K562 (cell line): Measurements from ENCODE around the gene AFF3. TPM values are rescaled to one million over a fixed set of nuclear protein-coding genes. Genes with fewer than 3 reads are reported as not detected.

ENCODE experiments used
- polyA plus RNA-seq, 8 experiments: library from polyadenylated mRNA; depleted of rRNA in 4 of 8; stranded (reverse) in 5 of 8; unstranded in 3 of 8; fragments of >200 nt; fragmentation: Nextera tagmentation in 2 of 8; fragmentation: Illumina TruSeq in 1 of 8; extraction: Ambion mirVana in 2 of 8; extraction: Trizol in 1 of 8; gene quantifications; 2 replicates each; pipeline versions ENCODE4 v1.2.1 to v1.2.3, GENCODE V29; 2011 to 2014; ENCODE audit warnings: inconsistent platforms in 1 of 8, missing spikeins in 1 of 8
- total RNA-seq, 7 experiments: library from RNA; depleted of rRNA in 6 of 7; stranded (reverse); fragments of >200 nt in 6 of 7; fragmentation: Illumina TruSeq in 2 of 7; extraction: Trizol in 2 of 7; gene quantifications; 2 replicates each; pipeline versions ENCODE4 v1.2.1 to v1.2.3, GENCODE V29; 2011 to 2021; ENCODE audit warnings: low replicate concordance in 1 of 7
- TF ChIP-seq, protein P1 (sequence below): sonication (generic); formaldehyde crosslinking; IDR thresholded peaks from 2 replicates; pipeline ENCODE4 v1.8.0; 2023; ENCODE audit warnings: mild to moderate bottlenecking, missing genetic modification reagents
- TF ChIP-seq, protein P2 (sequence below), 2 experiments: fragments of 450-650 bp; conservative IDR thresholded peaks; 2 replicates each; pipeline ENCODE4 v1.6.1; 2017; ENCODE audit warnings: mild to moderate bottlenecking in 2 of 2, moderate library complexity in 2 of 2
- TF ChIP-seq, protein P3 (sequence below): fragments of 450-650 bp; IDR thresholded peaks from 2 replicates; pipeline ENCODE4 v1.6.1; 2016; ENCODE audit warnings: low read depth

Gene AFF3
- total and polyA plus RNA-seq, 9 of the 15 experiments (the other 6 are each of a cell fraction or from before 2014, with no cell fraction given) = 0.02 to 0.11 TPM; not detected in 7

- TF ChIP-seq, protein P1, sequence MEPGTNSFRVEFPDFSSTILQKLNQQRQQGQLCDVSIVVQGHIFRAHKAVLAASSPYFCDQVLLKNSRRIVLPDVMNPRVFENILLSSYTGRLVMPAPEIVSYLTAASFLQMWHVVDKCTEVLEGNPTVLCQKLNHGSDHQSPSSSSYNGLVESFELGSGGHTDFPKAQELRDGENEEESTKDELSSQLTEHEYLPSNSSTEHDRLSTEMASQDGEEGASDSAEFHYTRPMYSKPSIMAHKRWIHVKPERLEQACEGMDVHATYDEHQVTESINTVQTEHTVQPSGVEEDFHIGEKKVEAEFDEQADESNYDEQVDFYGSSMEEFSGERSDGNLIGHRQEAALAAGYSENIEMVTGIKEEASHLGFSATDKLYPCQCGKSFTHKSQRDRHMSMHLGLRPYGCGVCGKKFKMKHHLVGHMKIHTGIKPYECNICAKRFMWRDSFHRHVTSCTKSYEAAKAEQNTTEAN = no peak
- TF ChIP-seq, protein P2, sequence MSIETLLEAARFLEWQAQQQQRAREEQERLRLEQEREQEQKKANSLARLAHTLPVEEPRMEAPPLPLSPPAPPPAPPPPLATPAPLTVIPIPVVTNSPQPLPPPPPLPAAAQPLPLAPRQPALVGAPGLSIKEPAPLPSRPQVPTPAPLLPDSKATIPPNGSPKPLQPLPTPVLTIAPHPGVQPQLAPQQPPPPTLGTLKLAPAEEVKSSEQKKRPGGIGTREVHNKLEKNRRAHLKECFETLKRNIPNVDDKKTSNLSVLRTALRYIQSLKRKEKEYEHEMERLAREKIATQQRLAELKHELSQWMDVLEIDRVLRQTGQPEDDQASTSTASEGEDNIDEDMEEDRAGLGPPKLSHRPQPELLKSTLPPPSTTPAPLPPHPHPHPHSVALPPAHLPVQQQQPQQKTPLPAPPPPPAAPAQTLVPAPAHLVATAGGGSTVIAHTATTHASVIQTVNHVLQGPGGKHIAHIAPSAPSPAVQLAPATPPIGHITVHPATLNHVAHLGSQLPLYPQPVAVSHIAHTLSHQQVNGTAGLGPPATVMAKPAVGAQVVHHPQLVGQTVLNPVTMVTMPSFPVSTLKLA (conservative IDR thresholded peaks at IDR 0.05) = no peak
- TF ChIP-seq, protein P3, sequence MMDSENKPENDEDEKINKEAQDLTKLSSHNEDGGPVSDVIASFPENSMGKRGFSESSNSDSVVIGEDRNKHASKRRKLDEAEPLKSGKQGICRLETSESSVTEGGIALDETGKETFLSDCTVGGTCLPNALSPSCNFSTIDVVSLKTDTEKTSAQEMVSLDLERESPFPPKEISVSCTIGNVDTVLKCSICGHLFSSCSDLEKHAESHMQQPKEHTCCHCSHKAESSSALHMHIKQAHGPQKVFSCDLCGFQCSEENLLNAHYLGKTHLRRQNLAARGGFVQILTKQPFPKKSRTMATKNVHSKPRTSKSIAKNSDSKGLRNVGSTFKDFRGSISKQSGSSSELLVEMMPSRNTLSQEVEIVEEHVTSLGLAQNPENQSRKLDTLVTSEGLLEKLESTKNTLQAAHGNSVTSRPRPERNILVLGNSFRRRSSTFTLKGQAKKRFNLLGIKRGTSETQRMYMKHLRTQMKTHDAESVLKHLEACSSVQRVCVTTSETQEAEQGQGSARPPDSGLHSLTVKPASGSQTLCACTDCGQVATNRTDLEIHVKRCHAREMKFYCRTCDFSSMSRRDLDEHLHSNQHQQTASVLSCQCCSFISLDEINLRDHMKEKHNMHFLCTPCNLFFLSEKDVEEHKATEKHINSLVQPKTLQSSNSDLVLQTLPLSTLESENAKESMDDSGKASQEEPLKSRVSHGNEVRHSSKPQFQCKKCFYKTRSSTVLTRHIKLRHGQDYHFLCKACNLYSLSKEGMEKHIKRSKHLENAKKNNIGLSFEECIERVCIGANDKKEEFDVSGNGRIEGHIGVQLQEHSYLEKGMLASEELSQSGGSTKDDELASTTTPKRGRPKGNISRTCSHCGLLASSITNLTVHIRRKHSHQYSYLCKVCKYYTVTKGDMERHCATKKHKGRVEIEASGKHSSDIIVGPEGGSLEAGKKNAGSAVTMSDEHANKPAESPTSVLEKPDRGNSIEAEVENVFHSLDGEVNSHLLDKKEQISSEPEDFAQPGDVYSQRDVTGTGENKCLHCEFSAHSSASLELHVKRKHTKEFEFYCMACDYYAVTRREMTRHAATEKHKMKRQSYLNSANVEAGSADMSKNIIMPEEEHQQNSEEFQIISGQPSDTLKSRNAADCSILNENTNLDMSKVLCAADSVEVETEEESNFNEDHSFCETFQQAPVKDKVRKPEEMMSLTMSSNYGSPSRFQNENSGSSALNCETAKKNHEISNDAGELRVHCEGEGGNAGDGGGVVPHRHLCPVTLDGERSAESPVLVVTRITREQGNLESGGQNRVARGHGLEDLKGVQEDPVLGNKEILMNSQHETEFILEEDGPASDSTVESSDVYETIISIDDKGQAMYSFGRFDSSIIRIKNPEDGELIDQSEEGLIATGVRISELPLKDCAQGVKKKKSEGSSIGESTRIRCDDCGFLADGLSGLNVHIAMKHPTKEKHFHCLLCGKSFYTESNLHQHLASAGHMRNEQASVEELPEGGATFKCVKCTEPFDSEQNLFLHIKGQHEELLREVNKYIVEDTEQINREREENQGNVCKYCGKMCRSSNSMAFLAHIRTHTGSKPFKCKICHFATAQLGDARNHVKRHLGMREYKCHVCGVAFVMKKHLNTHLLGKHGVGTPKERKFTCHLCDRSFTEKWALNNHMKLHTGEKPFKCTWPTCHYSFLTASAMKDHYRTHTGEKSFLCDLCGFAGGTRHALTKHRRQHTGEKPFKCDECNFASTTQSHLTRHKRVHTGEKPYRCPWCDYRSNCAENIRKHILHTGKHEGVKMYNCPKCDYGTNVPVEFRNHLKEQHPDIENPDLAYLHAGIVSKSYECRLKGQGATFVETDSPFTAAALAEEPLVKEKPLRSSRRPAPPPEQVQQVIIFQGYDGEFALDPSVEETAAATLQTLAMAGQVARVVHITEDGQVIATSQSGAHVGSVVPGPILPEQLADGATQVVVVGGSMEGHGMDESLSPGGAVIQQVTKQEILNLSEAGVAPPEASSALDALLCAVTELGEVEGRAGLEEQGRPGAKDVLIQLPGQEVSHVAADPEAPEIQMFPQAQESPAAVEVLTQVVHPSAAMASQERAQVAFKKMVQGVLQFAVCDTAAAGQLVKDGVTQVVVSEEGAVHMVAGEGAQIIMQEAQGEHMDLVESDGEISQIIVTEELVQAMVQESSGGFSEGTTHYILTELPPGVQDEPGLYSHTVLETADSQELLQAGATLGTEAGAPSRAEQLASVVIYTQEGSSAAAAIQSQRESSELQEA = no peak
These were observed 137.4 kb downstream of the AFF3 start (continued) for GRCh38 chr2:100004959-100005387.
